Stimulated activated CD8-positive, alpha-beta memory T cell treated with anti-CD3 and anti-CD28 coated beads, Interleukin-12 subunit alpha, Interleukin-12 subunit beta, amount 100 ng/mL, for 24 hours (primary cell): ENCODE data around the gene MEGF10.
A peak's percentile ranks its signal among the peaks of the same experiment; 100 is the strongest.
"Not testable (repeated sequence)": the region's sequence is repeated elsewhere in the genome, so short reads cannot be mapped to it uniquely, and the experiment has no call there.

ENCODE experiments used
- DNase-seq: peaks from one replicate; pipeline ENCODE4 v3.0.0-alpha.2; 2020; ENCODE audit errors: extremely low read depth

Gene MEGF10

GRCh38 chr5:127298036-127298429 is 7.4 kb downstream of the MEGF10 start:
- no peak for DNase-seq

- no peak for DNase-seq
Measured at GRCh38 chr5:127298656-127299055, 8.1 kb downstream of the MEGF10 start.

- no peak for DNase-seq
Measured at GRCh38 chr5:127299678-127300077, 9.1 kb downstream of the MEGF10 start.

- no peak for DNase-seq
Measured at GRCh38 chr5:127302509-127302908, 11.9 kb downstream of the MEGF10 start.

- no peak for DNase-seq
Measured at GRCh38 chr5:127303404-127303803, 12.8 kb downstream of the MEGF10 start.

GRCh38 chr5:127305493-127305892 is 14.9 kb downstream of the MEGF10 start:
- no peak for DNase-seq

- DNase-seq = no peak
Measured at GRCh38 chr5:127306036-127306435, 15.4 kb downstream of the MEGF10 start.

- DNase-seq = no peak
Measured at GRCh38 chr5:127306647-127307046, 16.1 kb downstream of the MEGF10 start.

- no peak for DNase-seq
Measured at GRCh38 chr5:127307868-127308267, 17.3 kb downstream of the MEGF10 start.

- not testable (repeated sequence) for DNase-seq
Measured at GRCh38 chr5:127308325-127308724, 17.7 kb downstream of the MEGF10 start.

GRCh38 chr5:127308945-127309344 is 18.3 kb downstream of the MEGF10 start:
- DNase-seq = no peak

- DNase-seq = no peak
Measured at GRCh38 chr5:127311349-127311748, 20.8 kb downstream of the MEGF10 start.

- no peak for DNase-seq
Measured at GRCh38 chr5:127311781-127312525, 21.4 kb downstream of the MEGF10 start.

- no peak for DNase-seq
Measured at GRCh38 chr5:127313379-127313778, 22.8 kb downstream of the MEGF10 start.

- peak; percentile 22 for DNase-seq
Measured at GRCh38 chr5:127313847-127314473, 23.4 kb downstream of the MEGF10 start.

GRCh38 chr5:127316011-127316410 is 25.4 kb downstream of the MEGF10 start:
- DNase-seq = no peak

GRCh38 chr5:127317385-127317784 is 26.8 kb downstream of the MEGF10 start:
- not testable (repeated sequence) for DNase-seq

GRCh38 chr5:127320032-127320965 is 29.7 kb downstream of the MEGF10 start:
- DNase-seq = no peak

- no peak for DNase-seq
Measured at GRCh38 chr5:127321465-127321864, 30.9 kb downstream of the MEGF10 start.

- DNase-seq = no peak
Measured at GRCh38 chr5:127322403-127322802, 31.8 kb downstream of the MEGF10 start.

- DNase-seq = no peak
Measured at GRCh38 chr5:127324756-127325155, 34.2 kb downstream of the MEGF10 start.

- DNase-seq = no peak
Measured at GRCh38 chr5:127326431-127326830, 35.8 kb downstream of the MEGF10 start.
